ENCODE measurements around the gene IER5.

The IER5 gene

DNA sequence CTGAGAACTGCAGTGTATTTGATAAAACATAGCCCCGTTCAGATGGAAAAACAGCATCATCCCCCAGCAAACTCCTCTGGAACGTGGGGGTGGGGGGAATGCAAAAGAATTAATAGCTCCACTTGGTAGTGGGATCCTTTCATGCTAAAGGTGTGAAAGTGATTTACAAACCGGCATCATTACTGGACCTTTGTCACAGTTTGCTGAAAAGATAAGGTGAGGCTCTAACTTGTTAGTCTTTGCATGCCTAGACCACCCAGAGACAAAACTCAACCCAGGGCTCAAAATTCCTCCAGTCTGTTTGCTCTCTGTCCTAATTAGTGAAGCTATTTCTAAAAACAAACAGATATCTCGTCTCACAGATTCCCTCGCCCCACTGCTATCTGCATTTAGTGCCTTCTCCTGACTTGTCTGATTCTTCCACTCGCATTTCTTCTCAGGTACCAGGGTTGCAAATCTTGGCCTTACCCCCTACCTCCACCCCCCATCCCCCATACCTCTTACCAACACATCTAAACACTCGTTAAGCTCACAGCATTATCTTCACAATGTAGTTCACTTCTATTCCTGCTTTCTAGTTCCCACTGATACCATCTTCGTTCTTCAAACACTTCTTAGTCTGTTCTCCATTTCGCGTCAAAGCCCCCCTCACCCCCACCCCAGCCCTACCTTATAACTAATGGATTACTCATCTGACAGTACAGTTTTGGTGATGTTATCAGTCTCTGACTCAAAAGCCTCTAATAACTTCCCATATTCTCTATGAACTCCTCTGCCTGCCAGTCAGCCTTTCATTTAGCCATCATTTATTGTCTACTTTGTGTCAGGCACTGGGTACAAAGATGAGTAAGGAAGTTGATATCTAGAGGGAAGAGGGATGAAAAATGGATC, 11.8 kb downstream of the IER5 start (continued):
- TF ChIP-seq, protein P1, sequence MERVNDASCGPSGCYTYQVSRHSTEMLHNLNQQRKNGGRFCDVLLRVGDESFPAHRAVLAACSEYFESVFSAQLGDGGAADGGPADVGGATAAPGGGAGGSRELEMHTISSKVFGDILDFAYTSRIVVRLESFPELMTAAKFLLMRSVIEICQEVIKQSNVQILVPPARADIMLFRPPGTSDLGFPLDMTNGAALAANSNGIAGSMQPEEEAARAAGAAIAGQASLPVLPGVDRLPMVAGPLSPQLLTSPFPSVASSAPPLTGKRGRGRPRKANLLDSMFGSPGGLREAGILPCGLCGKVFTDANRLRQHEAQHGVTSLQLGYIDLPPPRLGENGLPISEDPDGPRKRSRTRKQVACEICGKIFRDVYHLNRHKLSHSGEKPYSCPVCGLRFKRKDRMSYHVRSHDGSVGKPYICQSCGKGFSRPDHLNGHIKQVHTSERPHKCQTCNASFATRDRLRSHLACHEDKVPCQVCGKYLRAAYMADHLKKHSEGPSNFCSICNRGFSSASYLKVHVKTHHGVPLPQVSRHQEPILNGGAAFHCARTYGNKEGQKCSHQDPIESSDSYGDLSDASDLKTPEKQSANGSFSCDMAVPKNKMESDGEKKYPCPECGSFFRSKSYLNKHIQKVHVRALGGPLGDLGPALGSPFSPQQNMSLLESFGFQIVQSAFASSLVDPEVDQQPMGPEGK (tag by site-specific recombination; IDR thresholded peaks at IDR 0.05): peak; percentile 71
- TF ChIP-seq, protein P2, sequence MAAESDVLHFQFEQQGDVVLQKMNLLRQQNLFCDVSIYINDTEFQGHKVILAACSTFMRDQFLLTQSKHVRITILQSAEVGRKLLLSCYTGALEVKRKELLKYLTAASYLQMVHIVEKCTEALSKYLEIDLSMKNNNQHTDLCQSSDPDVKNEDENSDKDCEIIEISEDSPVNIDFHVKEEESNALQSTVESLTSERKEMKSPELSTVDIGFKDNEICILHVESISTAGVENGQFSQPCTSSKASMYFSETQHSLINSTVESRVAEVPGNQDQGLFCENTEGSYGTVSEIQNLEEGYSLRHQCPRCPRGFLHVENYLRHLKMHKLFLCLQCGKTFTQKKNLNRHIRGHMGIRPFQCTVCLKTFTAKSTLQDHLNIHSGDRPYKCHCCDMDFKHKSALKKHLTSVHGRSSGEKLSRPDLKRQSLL (tag by site-specific recombination; IDR thresholded peaks at IDR 0.05): no peak; the same call in 1 of the 2 replicates
- TF ChIP-seq EGR2 (tag by site-specific recombination; IDR thresholded peaks at IDR 0.05; ENCODE audit: low read depth): no peak
- no peak for TF ChIP-seq SETDB1 (IDR thresholded peaks at IDR 0.05; ENCODE audit: insufficient read length, low read length)
- TF ChIP-seq, protein P3, sequence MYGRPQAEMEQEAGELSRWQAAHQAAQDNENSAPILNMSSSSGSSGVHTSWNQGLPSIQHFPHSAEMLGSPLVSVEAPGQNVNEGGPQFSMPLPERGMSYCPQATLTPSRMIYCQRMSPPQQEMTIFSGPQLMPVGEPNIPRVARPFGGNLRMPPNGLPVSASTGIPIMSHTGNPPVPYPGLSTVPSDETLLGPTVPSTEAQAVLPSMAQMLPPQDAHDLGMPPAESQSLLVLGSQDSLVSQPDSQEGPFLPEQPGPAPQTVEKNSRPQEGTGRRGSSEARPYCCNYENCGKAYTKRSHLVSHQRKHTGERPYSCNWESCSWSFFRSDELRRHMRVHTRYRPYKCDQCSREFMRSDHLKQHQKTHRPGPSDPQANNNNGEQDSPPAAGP (tag by site-specific recombination; IDR thresholded peaks at IDR 0.05): 0 out of 2 replicates have a peak, but pooled peaks have one; percentile 0
- TF ChIP-seq ZNF747 (tag by site-specific recombination; IDR thresholded peaks at IDR 0.05): no peak
- TF ChIP-seq ZNF221 (tag by site-specific recombination; IDR thresholded peaks at IDR 0.05; ENCODE audit: borderline replicate concordance): no peak
- TF ChIP-seq ZNF654 (tag by site-specific recombination; IDR thresholded peaks at IDR 0.05; ENCODE audit: low read depth): 0 out of 2 replicates have a peak, but pooled peaks have one; percentile 1
- no peak for TF ChIP-seq ZNF114 (tag by site-specific recombination; IDR thresholded peaks at IDR 0.05)
- TF ChIP-seq TRIM28 (IDR thresholded peaks at IDR 0.05; ENCODE audit: borderline replicate concordance, low read length): 0 out of 2 replicates have a peak, but pooled peaks have one; percentile 26
- TF ChIP-seq, protein P4, sequence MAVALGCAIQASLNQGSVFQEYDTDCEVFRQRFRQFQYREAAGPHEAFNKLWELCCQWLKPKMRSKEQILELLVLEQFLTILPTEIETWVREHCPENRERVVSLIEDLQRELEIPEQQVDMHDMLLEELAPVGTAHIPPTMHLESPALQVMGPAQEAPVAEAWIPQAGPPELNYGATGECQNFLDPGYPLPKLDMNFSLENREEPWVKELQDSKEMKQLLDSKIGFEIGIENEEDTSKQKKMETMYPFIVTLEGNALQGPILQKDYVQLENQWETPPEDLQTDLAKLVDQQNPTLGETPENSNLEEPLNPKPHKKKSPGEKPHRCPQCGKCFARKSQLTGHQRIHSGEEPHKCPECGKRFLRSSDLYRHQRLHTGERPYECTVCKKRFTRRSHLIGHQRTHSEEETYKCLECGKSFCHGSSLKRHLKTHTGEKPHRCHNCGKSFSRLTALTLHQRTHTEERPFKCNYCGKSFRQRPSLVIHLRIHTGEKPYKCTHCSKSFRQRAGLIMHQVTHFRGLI (tag by site-specific recombination; IDR thresholded peaks at IDR 0.05): no peak; the same call in 1 of the 2 replicates
- TF ChIP-seq ZNF776 (tag by site-specific recombination; IDR thresholded peaks at IDR 0.05; ENCODE audit: borderline replicate concordance): no peak
- peak; percentile 48; the same call in 1 of the 2 replicates for TF ChIP-seq GLI2 (tag by site-specific recombination; IDR thresholded peaks at IDR 0.05; ENCODE audit: borderline replicate concordance, low read depth)
- peak; percentile 28; the same call in 1 of the 2 replicates for TF ChIP-seq ZNF324 (tag by site-specific recombination; IDR thresholded peaks at IDR 0.05)
- no peak for TF ChIP-seq ZBTB20 (tag by site-specific recombination; IDR thresholded peaks at IDR 0.05)
- TF ChIP-seq ZNF404 (tag by site-specific recombination; IDR thresholded peaks at IDR 0.05): no peak
- TF ChIP-seq ZNF843 (tag by site-specific recombination; IDR thresholded peaks at IDR 0.05): 0 out of 2 replicates have a peak, but pooled peaks have one; percentile 33
- no peak for TF ChIP-seq GFI1B (tag by site-specific recombination; IDR thresholded peaks at IDR 0.05)
- TF ChIP-seq ZNF24 (tag by site-specific recombination; IDR thresholded peaks at IDR 0.05): no peak; the same call in 1 of the 2 replicates
- TF ChIP-seq, protein P5, sequence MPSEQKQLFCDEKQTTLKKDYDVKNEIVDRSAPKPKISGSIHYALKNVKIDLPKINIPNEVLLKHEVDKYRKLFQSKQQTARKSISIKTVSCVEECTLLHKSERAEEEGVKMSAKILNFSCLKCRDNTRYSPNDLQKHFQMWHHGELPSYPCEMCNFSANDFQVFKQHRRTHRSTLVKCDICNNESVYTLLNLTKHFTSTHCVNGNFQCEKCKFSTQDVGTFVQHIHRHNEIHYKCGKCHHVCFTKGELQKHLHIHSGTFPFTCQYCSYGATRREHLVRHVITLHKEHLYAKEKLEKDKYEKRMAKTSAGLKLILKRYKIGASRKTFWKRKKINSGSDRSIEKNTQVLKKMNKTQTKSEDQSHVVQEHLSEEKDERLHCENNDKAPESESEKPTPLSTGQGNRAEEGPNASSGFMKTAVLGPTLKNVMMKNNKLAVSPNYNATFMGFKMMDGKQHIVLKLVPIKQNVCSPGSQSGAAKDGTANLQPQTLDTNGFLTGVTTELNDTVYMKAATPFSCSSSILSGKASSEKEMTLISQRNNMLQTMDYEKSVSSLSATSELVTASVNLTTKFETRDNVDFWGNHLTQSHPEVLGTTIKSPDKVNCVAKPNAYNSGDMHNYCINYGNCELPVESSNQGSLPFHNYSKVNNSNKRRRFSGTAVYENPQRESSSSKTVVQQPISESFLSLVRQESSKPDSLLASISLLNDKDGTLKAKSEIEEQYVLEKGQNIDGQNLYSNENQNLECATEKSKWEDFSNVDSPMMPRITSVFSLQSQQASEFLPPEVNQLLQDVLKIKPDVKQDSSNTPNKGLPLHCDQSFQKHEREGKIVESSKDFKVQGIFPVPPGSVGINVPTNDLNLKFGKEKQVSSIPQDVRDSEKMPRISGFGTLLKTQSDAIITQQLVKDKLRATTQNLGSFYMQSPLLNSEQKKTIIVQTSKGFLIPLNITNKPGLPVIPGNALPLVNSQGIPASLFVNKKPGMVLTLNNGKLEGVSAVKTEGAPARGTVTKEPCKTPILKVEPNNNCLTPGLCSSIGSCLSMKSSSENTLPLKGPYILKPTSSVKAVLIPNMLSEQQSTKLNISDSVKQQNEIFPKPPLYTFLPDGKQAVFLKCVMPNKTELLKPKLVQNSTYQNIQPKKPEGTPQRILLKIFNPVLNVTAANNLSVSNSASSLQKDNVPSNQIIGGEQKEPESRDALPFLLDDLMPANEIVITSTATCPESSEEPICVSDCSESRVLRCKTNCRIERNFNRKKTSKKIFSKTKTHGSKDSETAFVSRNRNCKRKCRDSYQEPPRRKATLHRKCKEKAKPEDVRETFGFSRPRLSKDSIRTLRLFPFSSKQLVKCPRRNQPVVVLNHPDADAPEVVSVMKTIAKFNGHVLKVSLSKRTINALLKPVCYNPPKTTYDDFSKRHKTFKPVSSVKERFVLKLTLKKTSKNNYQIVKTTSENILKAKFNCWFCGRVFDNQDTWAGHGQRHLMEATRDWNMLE (tag by site-specific recombination; conservative IDR thresholded peaks at IDR 0.05; ENCODE audit: low read depth): no peak
- no peak for TF ChIP-seq ZNF2 (tag by site-specific recombination; IDR thresholded peaks at IDR 0.05)
- no peak for TF ChIP-seq ZNF560 (tag by site-specific recombination; IDR thresholded peaks at IDR 0.05; ENCODE audit: borderline replicate concordance)
- no peak for TF ChIP-seq ZNF274 (IDR thresholded peaks at IDR 0.05; ENCODE audit: low read length)
- no peak for TF ChIP-seq ZNF274 (tag by site-specific recombination; IDR thresholded peaks at IDR 0.05; ENCODE audit: borderline replicate concordance)
- no peak for TF ChIP-seq ZBTB21 (tag by site-specific recombination; IDR thresholded peaks at IDR 0.05)
- TF ChIP-seq ZNF155 (tag by site-specific recombination; IDR thresholded peaks at IDR 0.05): no peak
- peak; percentile 18; the same call in 1 of the 2 replicates for TF ChIP-seq BCL11A (tag by site-specific recombination; IDR thresholded peaks at IDR 0.05; ENCODE audit: low read depth)
- no peak; the same call in 1 of the 2 replicates for TF ChIP-seq KLF16 (tag by site-specific recombination; IDR thresholded peaks at IDR 0.05)

Data from HEK293 (cell line).